A673 (cell line): Measurements from ENCODE around the gene CRYBA2. TPM values are rescaled to one million over a fixed set of nuclear protein-coding genes. Genes with fewer than 3 reads are reported as not detected.

Experiments
- BruUV-seq: library from RNA; stranded (reverse); fragments of 400-500 nt; replicated peaks from 2 replicates; lab custom pipeline; 2021; lab: Mats Ljungman, UMichigan
- CTCF ChIA-PET: fragments of 300-600 bp; sonication (Branson Sonifier 250); formaldehyde crosslinking; loops from one replicate; lab custom pipeline; 2022; ENCODE audit warnings: antibody characterized with exemption; lab: Charles Lee
- POLR2A ChIA-PET: fragments of 300-600 bp; sonication (Branson Sonifier 250); formaldehyde crosslinking; loops from one replicate; lab custom pipeline; 2022; ENCODE audit warnings: antibody characterized with exemption; ENCODE audit not compliant: low non-redundant PET; lab: Charles Lee
- DNase-seq: peaks from one replicate; pipeline ENCODE4 v3.0.0-alpha.2; 2015; ENCODE audit warnings: low spot score
- H3K27ac ChIP-seq: fragments of 200-600 bp; sonication (generic); 2 replicates; pipeline ENCODE4 v1.5.1; 2016; ENCODE audit warnings: mixed run types, low read depth, mild to moderate bottlenecking, mixed read lengths, antibody characterized with exemption, low read length; ENCODE audit not compliant: poor library complexity, severe bottlenecking
- H3K27me3 ChIP-seq: fragments of 200-600 bp; sonication (generic); replicated peaks from 2 replicates; pipeline ENCODE4 v1.6.1; 2017; ENCODE audit warnings: mixed run types, low read depth, mild to moderate bottlenecking, mixed read lengths, antibody characterized with exemption, low read length; ENCODE audit not compliant: insufficient read depth, poor library complexity
- H3K36me3 ChIP-seq: fragments of 200-600 bp; sonication (generic); 2 replicates; pipeline ENCODE4 v1.6.1; 2016; ENCODE audit warnings: mixed run types, mild to moderate bottlenecking, mixed read lengths, antibody characterized with exemption, low read length; ENCODE audit not compliant: insufficient read depth, poor library complexity, severe bottlenecking
- H3K4me1 ChIP-seq: fragments of 200-600 bp; sonication (generic); 2 replicates; pipeline ENCODE4 v1.6.1; 2017; ENCODE audit warnings: mixed run types, mild to moderate bottlenecking, mixed read lengths, antibody characterized with exemption, low read length; ENCODE audit not compliant: insufficient read depth, poor library complexity, severe bottlenecking
- H3K4me3 ChIP-seq: fragments of 200-600 bp; sonication (generic); 2 replicates; pipeline ENCODE4 v1.5.1; 2016; ENCODE audit warnings: low read depth, mixed run types, mild to moderate bottlenecking, mixed read lengths, low read length; ENCODE audit not compliant: poor library complexity, severe bottlenecking
- H3K9me3 ChIP-seq: fragments of 200-600 bp; sonication (generic); 2 replicates; pipeline ENCODE4 v1.6.1; 2016; ENCODE audit warnings: mixed run types, low read depth, mild to moderate bottlenecking, mixed read lengths, antibody characterized with exemption, low read length; ENCODE audit not compliant: poor library complexity, severe bottlenecking
- EZH2 ChIP-seq: fragments of 200-600 bp; sonication (generic); IDR thresholded peaks from 2 replicates; pipeline ENCODE4 v1.6.1; 2017; ENCODE audit warnings: borderline replicate concordance, low read depth, mild to moderate bottlenecking, mixed read lengths, antibody characterized with exemption, low read length; ENCODE audit not compliant: poor library complexity, severe bottlenecking
- intact Hi-C: fragments of 100-400 bp; cut with micrococcal nuclease; formaldehyde crosslinking; loops from one replicate; pipeline ENCODE4 v1.10.0; 2022; ENCODE audit not compliant: unreplicated experiment
- total RNA-seq: library from RNA; stranded (reverse); gene quantifications from 2 replicates; pipeline ENCODE4 v1.2.3, GENCODE V29; 2021
- TF ChIP-seq, protein P1 (sequence below): fragments of 300-800, 200-600 bp; sonication (generic); conservative IDR thresholded peaks from 2 replicates; pipeline ENCODE4 v1.5.1; 2017; ENCODE audit warnings: low read depth, mild to moderate bottlenecking, antibody characterized with exemption, low read length, moderate library complexity, mixed read lengths

The CRYBA2 gene
- total RNA-seq, 1 experiment from 2014 or later, result 1.3 TPM

DNA sequence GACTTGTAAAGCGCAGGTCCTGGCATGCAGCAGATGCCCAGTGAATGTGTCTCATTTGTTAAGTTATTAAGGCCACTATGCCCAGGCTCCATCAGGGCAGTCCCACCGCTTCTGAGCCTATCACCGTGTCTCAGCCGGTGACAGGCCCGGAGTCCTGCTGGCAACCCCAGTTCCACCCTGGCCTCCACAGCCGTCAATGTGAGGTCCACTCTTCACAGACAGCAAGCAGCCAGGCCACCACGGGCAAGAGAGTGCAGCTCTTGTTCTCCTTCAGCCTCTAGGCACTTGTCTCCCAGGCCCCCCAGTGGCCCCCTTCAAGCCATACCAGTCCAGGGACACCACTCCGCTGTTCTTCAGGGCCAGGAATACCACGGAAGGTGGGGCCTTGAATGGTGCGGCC is 25.5 kb upstream of the CRYBA2 start:
- DNase-seq, result no peak
- Histone ChIP-seq H3K36me3 (no peaks in the 10 kb centered on the region), H3K27ac (no peak overlapping the region), H3K4me1 (no peaks in the 10 kb centered on the region), H3K4me3 (no peak overlapping the region), H3K27me3 (no peaks in the 10 kb centered on the region), H3K9me3 (no peaks in the 10 kb centered on the region)
- intact Hi-C loops, result no loop called here
- ChIA-PET CTCF (no interaction called here), POLR2A (no interaction called here)
- BruUV-seq, result no TSS peak
- TF ChIP-seq EZH2, result no peak
- TF ChIP-seq, protein P1, sequence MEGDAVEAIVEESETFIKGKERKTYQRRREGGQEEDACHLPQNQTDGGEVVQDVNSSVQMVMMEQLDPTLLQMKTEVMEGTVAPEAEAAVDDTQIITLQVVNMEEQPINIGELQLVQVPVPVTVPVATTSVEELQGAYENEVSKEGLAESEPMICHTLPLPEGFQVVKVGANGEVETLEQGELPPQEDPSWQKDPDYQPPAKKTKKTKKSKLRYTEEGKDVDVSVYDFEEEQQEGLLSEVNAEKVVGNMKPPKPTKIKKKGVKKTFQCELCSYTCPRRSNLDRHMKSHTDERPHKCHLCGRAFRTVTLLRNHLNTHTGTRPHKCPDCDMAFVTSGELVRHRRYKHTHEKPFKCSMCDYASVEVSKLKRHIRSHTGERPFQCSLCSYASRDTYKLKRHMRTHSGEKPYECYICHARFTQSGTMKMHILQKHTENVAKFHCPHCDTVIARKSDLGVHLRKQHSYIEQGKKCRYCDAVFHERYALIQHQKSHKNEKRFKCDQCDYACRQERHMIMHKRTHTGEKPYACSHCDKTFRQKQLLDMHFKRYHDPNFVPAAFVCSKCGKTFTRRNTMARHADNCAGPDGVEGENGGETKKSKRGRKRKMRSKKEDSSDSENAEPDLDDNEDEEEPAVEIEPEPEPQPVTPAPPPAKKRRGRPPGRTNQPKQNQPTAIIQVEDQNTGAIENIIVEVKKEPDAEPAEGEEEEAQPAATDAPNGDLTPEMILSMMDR, result no peak

GRCh38 chr2:219018286-219018685 is 25.1 kb upstream of the CRYBA2 start:
- POLR2A ChIA-PET, result no interaction called here

DNA sequence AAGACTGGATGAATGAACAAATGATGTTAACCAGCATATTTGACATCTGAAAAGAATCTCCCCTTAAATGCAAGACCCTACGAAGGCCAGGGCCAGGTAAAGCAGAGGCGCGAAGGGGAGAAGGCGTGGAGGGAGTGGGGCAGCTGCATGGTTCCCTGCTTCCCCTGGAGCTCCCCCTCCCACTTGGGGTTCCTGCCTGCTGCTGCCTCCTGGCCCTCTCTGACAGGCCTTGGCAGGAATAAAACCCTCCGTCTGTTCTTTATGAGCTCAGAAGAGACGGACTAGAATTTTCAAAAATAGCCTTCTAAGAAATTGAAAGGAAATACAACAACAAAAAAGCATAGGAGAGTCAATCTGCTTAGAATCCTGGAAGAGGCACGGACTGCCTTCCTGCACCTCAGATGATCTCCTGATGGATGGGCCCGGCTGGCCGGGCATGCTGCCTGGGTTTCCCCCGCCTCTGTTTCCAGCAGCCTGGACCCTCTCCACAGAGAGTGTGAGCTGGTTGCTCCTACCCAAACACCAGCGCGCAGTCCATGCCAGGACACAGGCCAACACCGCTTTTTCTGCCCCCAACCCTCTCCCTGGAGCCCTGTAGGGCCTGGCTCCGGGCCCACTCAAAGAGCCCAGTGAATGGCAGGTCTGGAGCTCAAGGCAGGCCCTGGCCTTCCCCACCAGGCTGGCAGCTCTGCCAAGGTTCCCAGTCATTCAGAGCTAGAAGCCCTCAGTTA is 24.1 kb upstream of the CRYBA2 start:
- no peaks in the 10 kb centered on the region for H3K4me1 ChIP-seq
- no peak overlapping the region for H3K4me3 ChIP-seq
- intact Hi-C loops, result no loop called here
- no peak overlapping the region for H3K27ac ChIP-seq
- no peaks in the 10 kb centered on the region for H3K36me3 ChIP-seq
- no peak for DNase-seq
- POLR2A ChIA-PET, result no interaction called here
- TF ChIP-seq, protein P1, result no peak
- TF ChIP-seq EZH2, result no peak
- CTCF ChIA-PET, result no interaction called here
- no peaks in the 10 kb centered on the region for H3K9me3 ChIP-seq
- H3K27me3 ChIP-seq, result no peaks in the 10 kb centered on the region
- no TSS peak for BruUV-seq

More at GRCh38 chr2:219018286-219018685, 25.1 kb upstream of the CRYBA2 start:
- no peaks in the 10 kb centered on the region for H3K4me1 ChIP-seq
- H3K27me3 ChIP-seq, result no peaks in the 10 kb centered on the region
- intact Hi-C loops, result no loop called here
- DNase-seq, result no peak
- H3K9me3 ChIP-seq, result no peaks in the 10 kb centered on the region
- no peak overlapping the region for H3K27ac ChIP-seq
- H3K36me3 ChIP-seq, result no peaks in the 10 kb centered on the region
- BruUV-seq, result no TSS peak
- TF ChIP-seq EZH2, result no peak
- TF ChIP-seq, protein P1, result no peak
- no peak overlapping the region for H3K4me3 ChIP-seq
- CTCF ChIA-PET, result no interaction called here
